SK-N-SH (cell line): ENCODE data around the gene CERS1. TPM values are rescaled to one million over a fixed set of nuclear protein-coding genes. Genes with fewer than 3 reads are reported as not detected.
"Not testable (repeated sequence)": the region's sequence is repeated elsewhere in the genome, so short reads cannot be mapped to it uniquely, and the experiment has no call there.

Source experiments
- CTCF ChIA-PET: fragments of 300-600, 350-600 bp; formaldehyde crosslinking; extraction: SDS; loops from one replicate; lab custom pipeline; 2021; lab: Yijun Ruan, JAX
- POLR2A ChIA-PET: fragments of 350-600 bp; sonication (Branson Sonifier 250); formaldehyde crosslinking; extraction: SDS; loops from one replicate; lab custom pipeline; 2020; ENCODE audit warnings: antibody characterized with exemption, inconsistent platforms; lab: Yijun Ruan, JAX
- DNase-seq: peaks from one replicate; pipeline ENCODE4 v3.0.0; 2012
- H2AFZ ChIP-seq: fragments of 200-600 bp; sonication (generic); 2 replicates; pipeline ENCODE4 v1.8.1; 2016; ENCODE audit warnings: antibody characterized with exemption, mild to moderate bottlenecking, low read depth
- H3F3A ChIP-seq: fragments of 200-600 bp; sonication (generic); replicated peaks from 2 replicates; pipeline ENCODE3; 2016; ENCODE audit warnings: antibody characterized with exemption, mild to moderate bottlenecking; ENCODE audit not compliant: insufficient read depth
- H3K27ac ChIP-seq, 2 experiments: fragments of 200-500 bp in 1 of 2; fragments of 200-600 bp in 1 of 2; sonication (Bioruptor generic) in 1 of 2; sonication (generic), shearing (Covaris generic) in 1 of 2; 2 replicates each; pipeline versions ENCODE4 v1.5.1 to v1.6.1; 2014 to 2016; ENCODE audit warnings: low read depth in 2 of 2, inconsistent platforms in 1 of 2, low read length in 1 of 2, mild to moderate bottlenecking in 1 of 2, mixed read lengths in 1 of 2
- H3K27me3 ChIP-seq: fragments of 200-600 bp; sonication (generic), shearing (Covaris generic); 2 replicates; pipeline ENCODE4 v1.6.1; 2016; ENCODE audit warnings: mixed run types; ENCODE audit not compliant: insufficient read depth
- H3K36me3 ChIP-seq, 2 experiments: fragments of 200-500 bp in 1 of 2; fragments of 200-600 bp in 1 of 2; sonication (Bioruptor generic) in 1 of 2; sonication (generic) in 1 of 2; replicated peaks in 1 of 2; 2 replicates each; pipeline versions ENCODE3 to v1.5.1; 2014 to 2016; ENCODE audit warnings: low read length in 1 of 2, mild to moderate bottlenecking in 1 of 2; ENCODE audit not compliant: insufficient read depth in 2 of 2, control insufficient read depth in 1 of 2
- H3K4me1 ChIP-seq, 2 experiments: fragments of 200-500 bp in 1 of 2; fragments of 200-600 bp in 1 of 2; sonication (Bioruptor generic) in 1 of 2; sonication (generic), shearing (Covaris generic) in 1 of 2; 2 replicates each; pipeline versions ENCODE4 v1.5.1 to v1.6.1; 2014 to 2016; ENCODE audit warnings: low read depth in 1 of 2, low read length in 1 of 2, mixed run types in 1 of 2; ENCODE audit not compliant: insufficient read depth in 2 of 2, control insufficient read depth in 1 of 2
- H3K4me2 ChIP-seq: fragments of 200-600 bp; sonication (generic), shearing (Covaris generic); 2 replicates; pipeline ENCODE4 v1.6.1; 2017; ENCODE audit warnings: mixed run types
- H3K4me3 ChIP-seq, 2 experiments: fragments of 200-500 bp in 1 of 2; fragments of 200-600 bp in 1 of 2; sonication (Bioruptor generic) in 1 of 2; sonication (generic), shearing (Covaris generic) in 1 of 2; 2 replicates each; pipeline versions ENCODE4 v1.5.1 to v1.8.1; 2014 to 2016; ENCODE audit warnings: low read depth in 2 of 2, inconsistent platforms in 1 of 2, low read length in 1 of 2, mild to moderate bottlenecking in 1 of 2, mixed read lengths in 1 of 2, moderate library complexity in 1 of 2
- H3K79me2 ChIP-seq: fragments of 200-600 bp; sonication (generic); 2 replicates; pipeline ENCODE4 v1.8.1; 2017; ENCODE audit warnings: mild to moderate bottlenecking; ENCODE audit not compliant: insufficient read depth
- H3K9ac ChIP-seq: fragments of 200-600 bp; sonication (generic); 2 replicates; pipeline ENCODE4 v1.6.1; 2017; ENCODE audit warnings: mixed run types
- H3K9me2 ChIP-seq: fragments of 200-600 bp; sonication (generic); 2 replicates; pipeline ENCODE4 v1.6.1; 2017; ENCODE audit warnings: mixed run types
- H3K9me3 ChIP-seq: fragments of 200-600 bp; sonication (generic); 2 replicates; pipeline ENCODE4 v1.6.1; 2017; ENCODE audit warnings: mixed run types, mild to moderate bottlenecking, moderate library complexity
- H4K20me1 ChIP-seq: fragments of 200-600 bp; sonication (generic); 2 replicates; pipeline ENCODE4 v1.6.1; 2017; ENCODE audit warnings: mild to moderate bottlenecking, mixed run types; ENCODE audit not compliant: insufficient read depth
- CHD2 ChIP-seq: fragments of 150-350 bp; IDR thresholded peaks from 2 replicates; pipeline ENCODE4 v1.6.1; 2018; ENCODE audit warnings: low read length; ENCODE audit not compliant: partially characterized antibody
- CTCF ChIP-seq: fragments of 200-600 bp; sonication (generic); IDR thresholded peaks from 2 replicates; pipeline ENCODE4 v1.6.1; 2017; ENCODE audit warnings: antibody characterized with exemption, mild to moderate bottlenecking, moderate library complexity
- FOXJ3 ChIP-seq: sonication (generic); formaldehyde crosslinking; IDR thresholded peaks from 2 replicates; pipeline ENCODE4 v1.5.1; 2020; ENCODE audit warnings: mild to moderate bottlenecking, missing genetic modification reagents
- FOXM1 ChIP-seq: IDR thresholded peaks from 2 replicates; pipeline ENCODE4 v1.4.0; 2012; ENCODE audit warnings: low read depth, mild to moderate bottlenecking
- GABPA ChIP-seq: IDR thresholded peaks from 2 replicates; pipeline ENCODE4 v1.4.0; 2012; ENCODE audit warnings: low read depth, mild to moderate bottlenecking
- IRF3 ChIP-seq: fragments of 150-350 bp; IDR thresholded peaks from 2 replicates; pipeline ENCODE4 v1.6.1; 2016; ENCODE audit warnings: mild to moderate bottlenecking, low read depth, low read length
- JUND ChIP-seq: IDR thresholded peaks from 2 replicates; pipeline ENCODE4 v1.4.0; 2012
- MEF2A ChIP-seq: IDR thresholded peaks from 2 replicates; pipeline ENCODE4 v1.4.0; 2012; ENCODE audit warnings: low read depth, borderline replicate concordance
- MXI1 ChIP-seq: IDR thresholded peaks from 2 replicates; pipeline ENCODE4 v1.6.1; 2012; ENCODE audit warnings: mild to moderate bottlenecking, low read depth, low read length, improper control_type of control experiment
- NFIC ChIP-seq: IDR thresholded peaks from 2 replicates; pipeline ENCODE4 v1.4.0; 2012; ENCODE audit warnings: borderline replicate concordance
- POLR2AphosphoS5 ChIP-seq: IDR thresholded peaks from 2 replicates; pipeline ENCODE4 v1.6.1; 2012; ENCODE audit warnings: low read depth, low read length
- RAD21 ChIP-seq: IDR thresholded peaks from 2 replicates; pipeline ENCODE4 v1.6.1; 2012; ENCODE audit warnings: mild to moderate bottlenecking, low read length
- RXRA ChIP-seq: IDR thresholded peaks from 2 replicates; pipeline ENCODE4 v1.4.0; 2012; ENCODE audit warnings: low read depth, mild to moderate bottlenecking, borderline replicate concordance
- SIN3A ChIP-seq: IDR thresholded peaks from 2 replicates; pipeline ENCODE4 v1.6.1; 2012; ENCODE audit warnings: low read depth, mild to moderate bottlenecking, low read length, moderate library complexity, borderline replicate concordance
- TCF12 ChIP-seq: IDR thresholded peaks from 2 replicates; pipeline ENCODE4 v1.4.0; 2012
- TEAD4 ChIP-seq: IDR thresholded peaks from 2 replicates; pipeline ENCODE4 v1.4.0; 2012; ENCODE audit warnings: mild to moderate bottlenecking, borderline replicate concordance; ENCODE audit not compliant: insufficient read depth
- WGBS: methylation state at CpG from one replicate; pipeline ENCODE4 v1.1.6; 2017; ENCODE audit warnings: low lambda C conversion rate; 5-methylcytosine and 5-hydroxymethylcytosine counted together
- polyA plus RNA-seq, 3 experiments: library from polyadenylated mRNA; depleted of rRNA; stranded (reverse); fragments of >200 nt; gene quantifications; 2 replicates each; pipeline ENCODE4 v1.2.3, GENCODE V29; 2012
- TF ChIP-seq, protein P1 (sequence below): IDR thresholded peaks from 2 replicates; pipeline ENCODE4 v1.4.0; 2012; ENCODE audit warnings: low read depth, borderline replicate concordance

CERS1 gene
- polyA plus RNA-seq, 1 of the 3 experiments (the other 2 are of a cell fraction), result 7.3 TPM

DNA sequence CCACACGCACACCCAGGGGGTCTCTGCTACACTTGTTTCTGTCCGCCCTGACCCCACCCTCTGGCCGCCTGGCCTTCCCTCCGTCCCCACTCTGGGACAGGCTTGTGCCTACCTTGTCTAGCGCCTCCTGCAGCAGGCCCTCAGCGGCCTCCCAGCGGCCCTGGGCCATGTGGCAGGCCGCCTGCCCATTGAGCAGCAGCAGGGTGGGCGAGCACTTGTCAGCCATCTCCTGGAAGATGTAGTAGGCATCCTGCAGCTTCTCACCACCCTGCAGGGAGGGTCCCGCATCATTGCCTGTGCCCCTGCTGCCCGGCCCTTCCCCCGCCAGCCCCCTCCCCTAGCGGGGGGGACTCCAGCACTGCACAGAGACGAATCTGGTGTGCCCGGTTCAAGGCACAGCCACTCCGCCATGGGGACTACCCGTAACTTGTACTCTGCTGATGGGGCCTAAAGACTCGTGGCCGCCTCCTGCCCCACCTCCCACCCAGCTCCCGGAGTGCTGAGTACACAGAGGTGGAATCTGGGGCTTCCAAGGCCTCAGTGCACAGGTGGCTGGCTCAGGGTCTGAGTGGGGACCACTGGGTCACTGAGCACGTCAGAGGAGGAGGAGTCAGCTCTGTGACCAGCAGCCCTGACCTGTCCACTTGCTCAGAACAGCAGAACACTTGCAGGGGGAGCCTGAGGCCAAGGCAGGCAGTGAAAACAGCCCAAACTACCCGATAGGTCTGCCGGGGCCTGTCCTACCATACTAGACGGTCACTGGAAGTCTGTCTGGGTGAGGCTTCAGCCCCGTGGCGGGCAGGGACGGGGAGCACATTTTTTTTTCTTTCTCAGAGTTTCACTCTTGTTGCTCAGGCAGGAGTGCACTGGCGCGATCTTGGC lies 7.4 kb upstream of the CERS1 start:
- H3K27ac ChIP-seq, result no peak overlapping the region
- CTCF ChIA-PET, result interaction anchor here (1.0 to 2.9 kb wide), 5 partner anchors 7 to 84 kb away, joined by 3 to 11 read pairs (median 5); partner anchors contain the start of gene CERS1
- WGBS, result 92% methylated on average over 17 of the region's 29 CpGs

DNA sequence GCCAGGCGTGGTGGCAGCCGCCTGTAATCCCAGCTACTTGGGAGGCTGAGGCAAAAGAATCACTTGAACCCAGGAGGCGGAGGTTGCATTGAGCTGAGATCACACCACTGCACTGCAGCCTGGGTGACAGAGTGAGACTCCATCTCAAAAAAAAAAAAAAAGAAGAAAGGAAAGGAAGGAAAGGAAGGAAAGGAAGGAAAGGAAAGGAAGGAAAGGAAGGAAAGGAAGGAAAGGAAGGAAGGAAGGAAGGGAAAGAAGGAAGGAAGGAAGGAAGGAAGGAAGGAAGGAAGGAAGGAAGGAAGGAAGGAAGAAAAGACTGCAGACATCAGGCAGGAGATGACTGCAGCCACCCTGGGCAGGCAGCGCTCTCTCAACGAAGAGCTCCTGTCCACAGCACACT lies 6.6 kb upstream of the CERS1 start:
- H3F3A ChIP-seq, H3K79me2 ChIP-seq, DNase-seq, H3K4me2 ChIP-seq, H3K4me1 ChIP-seq, H3K27ac ChIP-seq, H4K20me1 ChIP-seq, POLR2A ChIA-PET, H3K27me3 ChIP-seq, H3K9me2 ChIP-seq, H3K9me3 ChIP-seq, H3K9ac ChIP-seq, H2AFZ ChIP-seq, H3K4me3 ChIP-seq: not testable (repeated sequence)
- CTCF ChIA-PET, result interaction anchor here (0.5 to 2.9 kb wide), 3 partner anchors 36 to 266 kb away, joined by 3 to 11 read pairs (median 5); no protein-coding TSS in a partner anchor
- peaks cover 3 to 59% of the 10 kb centered on the region in 2 experiments for H3K36me3 ChIP-seq
- WGBS, result 97% methylated on average over 5 of the region's 5 CpGs

More for the DNA sequence above, 7.4 kb upstream of the CERS1 start:
- H3K4me3 ChIP-seq, result no peak overlapping the region
- H3K4me1 ChIP-seq, result peaks cover 0 to 4% of the 10 kb centered on the region in 2 experiments; a peak in 1 of 4 replicates
- H2AFZ ChIP-seq, result no peak overlapping the region
- POLR2A ChIA-PET, result no interaction called here
- no peaks in the 10 kb centered on the region for H3K9me3 ChIP-seq
- TF ChIP-seq IRF3, result no peak
- TF ChIP-seq POLR2AphosphoS5, result no peak
- TF ChIP-seq RAD21, result no peak
- no peak for TF ChIP-seq NFIC
- TF ChIP-seq TEAD4, result no peak
- TF ChIP-seq FOXJ3, result no peak
- H3K4me2 ChIP-seq, result no peak overlapping the region
- H3F3A ChIP-seq, result no peaks in the 10 kb centered on the region
- H3K27me3 ChIP-seq, result no peaks in the 10 kb centered on the region
- H3K36me3 ChIP-seq, result peaks cover 3 to 63% of the 10 kb centered on the region in 2 experiments
- no peaks in the 10 kb centered on the region for H3K79me2 ChIP-seq
- no peak overlapping the region for H3K9ac ChIP-seq
- no peak for DNase-seq
- no peaks in the 10 kb centered on the region for H3K9me2 ChIP-seq
- no peaks in the 10 kb centered on the region for H4K20me1 ChIP-seq

- Histone ChIP-seq H3F3A (peaks cover 9% of the 10 kb centered on the region), H4K20me1 (no peaks in the 10 kb centered on the region), H3K4me3 (no peak overlapping the region)
- TF ChIP-seq, protein P1, sequence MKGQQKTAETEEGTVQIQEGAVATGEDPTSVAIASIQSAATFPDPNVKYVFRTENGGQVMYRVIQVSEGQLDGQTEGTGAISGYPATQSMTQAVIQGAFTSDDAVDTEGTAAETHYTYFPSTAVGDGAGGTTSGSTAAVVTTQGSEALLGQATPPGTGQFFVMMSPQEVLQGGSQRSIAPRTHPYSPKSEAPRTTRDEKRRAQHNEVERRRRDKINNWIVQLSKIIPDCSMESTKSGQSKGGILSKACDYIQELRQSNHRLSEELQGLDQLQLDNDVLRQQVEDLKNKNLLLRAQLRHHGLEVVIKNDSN, result no peak
- TF ChIP-seq CTCF, result no peak
- no peak for TF ChIP-seq TEAD4
- no peak for TF ChIP-seq GABPA
- no peak for TF ChIP-seq TCF12
- no peak for TF ChIP-seq RXRA
- no peak for TF ChIP-seq CHD2
- no peak for TF ChIP-seq JUND
- no peak for TF ChIP-seq MXI1
- no peak for TF ChIP-seq SIN3A
- no peak for TF ChIP-seq MEF2A
- no peak for TF ChIP-seq FOXM1
- TF ChIP-seq POLR2AphosphoS5, result no peak
- TF ChIP-seq, all 33 proteins: peak for 0
- no peak overlapping the region for H3K4me2 ChIP-seq
- no peak overlapping the region for H3K27ac ChIP-seq
- peaks cover 3 to 49% of the 10 kb centered on the region in 2 experiments for H3K36me3 ChIP-seq
- no peaks in the 10 kb centered on the region for H3K27me3 ChIP-seq
- H2AFZ ChIP-seq, result no peak overlapping the region
- no peaks in the 10 kb centered on the region for H3K9me3 ChIP-seq
- H3K9me2 ChIP-seq, result no peaks in the 10 kb centered on the region
- no peak for DNase-seq
- CTCF ChIA-PET, result no interaction called here
- POLR2A ChIA-PET, result no interaction called here
- H3K9ac ChIP-seq, result no peak overlapping the region
- H3K79me2 ChIP-seq, result no peaks in the 10 kb centered on the region
- 82% methylated on average over 7 of the region's 7 CpGs for WGBS
- peaks cover 0 to 8% of the 10 kb centered on the region in 2 experiments; a peak in 1 of 4 replicates for H3K4me1 ChIP-seq
Measured at GRCh38 chr19:18901491-18901890, 5.5 kb upstream of the CERS1 start.
